Colonic mucosa (tissue), 4 donors: ENCODE measurements around the gene RNF217. TPM values are rescaled to one million over a fixed set of nuclear protein-coding genes. Genes with fewer than 3 reads are reported as not detected.

ENCODE experiments used
- DNase-seq: peaks from one replicate; pipeline ENCODE4 v3.0.0-alpha.2; 2020
- H3K27ac ChIP-seq: fragments of 200-600 bp; one replicate; pipeline ENCODE4 v1.8.0; 2021
- H3K27me3 ChIP-seq: fragments of 200-600 bp; one replicate; pipeline ENCODE4 v1.8.0; 2021
- H3K36me3 ChIP-seq: fragments of 200-600 bp; one replicate; pipeline ENCODE4 v1.8.0; 2021
- H3K4me1 ChIP-seq: fragments of 200-600 bp; one replicate; pipeline ENCODE4 v1.8.0; 2021; ENCODE audit warnings: mild to moderate bottlenecking
- H3K4me3 ChIP-seq: fragments of 200-600 bp; one replicate; pipeline ENCODE4 v1.8.0; 2021
- H3K9ac ChIP-seq, 2 donors: one replicate each; pipeline ENCODE4 v1.7.0; 2013; ENCODE audit warnings: control low read depth in 2 of 2, low read depth in 2 of 2, low read length in 2 of 2
- H3K9me3 ChIP-seq: fragments of 200-600 bp; one replicate; pipeline ENCODE4 v1.8.0; 2021
- intact Hi-C: fragments of 100-400 bp; cut with DNase I; formaldehyde crosslinking; loops from one replicate; pipeline ENCODE4 v1.14.1; 2022
- total RNA-seq, 2 donors: library from RNA; stranded (reverse); fragmentation: NEBNext Ultra II Directional in 1 of 2; extraction: Animal tissue kit (Norgen Biotek cat#: 25700) in 1 of 2; gene quantifications; one replicate each; pipeline ENCODE4 v1.2.1, GENCODE V29; 2021
- TF ChIP-seq, protein P1 (sequence below): fragments of 200-600 bp; IDR thresholded peaks from one replicate; pipeline ENCODE4 v1.8.0; 2022; ENCODE audit warnings: antibody characterized with exemption, mild to moderate bottlenecking
- donor health status: healthy.
- donor health status: DM: no; HTN: no; CAD: no.
- donor health status: DM: no; HTN: no; CAD: no.

Gene RNF217
- total RNA-seq, 2 donors from 2014 or later: 9.1 to 20.4 TPM

DNA sequence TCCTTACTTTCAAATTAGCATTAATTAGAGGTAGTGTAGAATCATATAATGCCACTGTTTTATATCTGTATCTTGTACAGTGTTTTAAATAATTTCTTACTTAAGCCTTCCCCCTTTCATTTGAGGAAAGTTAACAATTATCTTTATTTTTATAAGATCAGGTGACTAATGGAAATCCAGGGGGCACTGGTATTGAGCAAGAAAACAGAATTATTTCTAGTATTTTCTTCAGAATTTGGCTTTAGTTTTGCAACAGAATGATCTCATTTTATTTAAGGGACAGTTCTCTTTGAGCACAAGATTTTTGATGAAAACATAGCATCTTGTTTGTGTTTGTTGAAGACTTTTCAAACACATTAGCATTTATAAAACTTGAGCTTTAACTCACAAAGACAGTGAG is 55.9 kb downstream of the RNF217 start:
- TF ChIP-seq, protein P1, sequence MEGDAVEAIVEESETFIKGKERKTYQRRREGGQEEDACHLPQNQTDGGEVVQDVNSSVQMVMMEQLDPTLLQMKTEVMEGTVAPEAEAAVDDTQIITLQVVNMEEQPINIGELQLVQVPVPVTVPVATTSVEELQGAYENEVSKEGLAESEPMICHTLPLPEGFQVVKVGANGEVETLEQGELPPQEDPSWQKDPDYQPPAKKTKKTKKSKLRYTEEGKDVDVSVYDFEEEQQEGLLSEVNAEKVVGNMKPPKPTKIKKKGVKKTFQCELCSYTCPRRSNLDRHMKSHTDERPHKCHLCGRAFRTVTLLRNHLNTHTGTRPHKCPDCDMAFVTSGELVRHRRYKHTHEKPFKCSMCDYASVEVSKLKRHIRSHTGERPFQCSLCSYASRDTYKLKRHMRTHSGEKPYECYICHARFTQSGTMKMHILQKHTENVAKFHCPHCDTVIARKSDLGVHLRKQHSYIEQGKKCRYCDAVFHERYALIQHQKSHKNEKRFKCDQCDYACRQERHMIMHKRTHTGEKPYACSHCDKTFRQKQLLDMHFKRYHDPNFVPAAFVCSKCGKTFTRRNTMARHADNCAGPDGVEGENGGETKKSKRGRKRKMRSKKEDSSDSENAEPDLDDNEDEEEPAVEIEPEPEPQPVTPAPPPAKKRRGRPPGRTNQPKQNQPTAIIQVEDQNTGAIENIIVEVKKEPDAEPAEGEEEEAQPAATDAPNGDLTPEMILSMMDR: no peak
- H3K9ac ChIP-seq: no peak overlapping the region
- no peak overlapping the region for H3K27ac ChIP-seq
- no peaks in the 10 kb centered on the region for H3K36me3 ChIP-seq
- DNase-seq: no peak
- peaks cover 4% of the 10 kb centered on the region for H3K4me1 ChIP-seq
- intact Hi-C loops: no loop called here
- H3K9me3 ChIP-seq: no peaks in the 10 kb centered on the region
- no peaks in the 10 kb centered on the region for H3K27me3 ChIP-seq
- no peak overlapping the region for H3K4me3 ChIP-seq

DNA sequence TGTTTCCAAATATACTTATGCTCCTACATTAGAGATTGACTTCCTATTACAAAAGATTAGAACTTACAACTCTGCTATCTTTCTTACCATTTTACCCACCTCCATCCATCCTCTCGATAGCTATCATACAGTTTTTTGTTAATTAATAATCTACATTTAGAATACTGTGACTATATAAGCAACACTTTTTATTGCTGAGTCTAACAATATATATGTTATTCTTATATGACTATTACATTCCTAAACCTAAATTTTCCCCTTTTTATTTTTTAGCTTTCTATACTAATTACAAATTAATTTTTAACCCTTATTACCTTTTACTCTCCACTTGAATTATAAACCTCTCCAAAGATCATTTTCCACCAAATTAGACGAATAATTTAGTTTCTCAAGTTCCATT is 57.0 kb downstream of the RNF217 start:
- no peak overlapping the region for H3K27ac ChIP-seq
- intact Hi-C loops: no loop called here
- TF ChIP-seq, protein P1: no peak
- H3K4me3 ChIP-seq: no peak overlapping the region
- no peaks in the 10 kb centered on the region for H3K27me3 ChIP-seq
- no peaks in the 10 kb centered on the region for H3K36me3 ChIP-seq
- no peaks in the 10 kb centered on the region for H3K9me3 ChIP-seq
- DNase-seq: no peak
- H3K9ac ChIP-seq: no peak overlapping the region
- H3K4me1 ChIP-seq: peaks cover 4% of the 10 kb centered on the region

DNA sequence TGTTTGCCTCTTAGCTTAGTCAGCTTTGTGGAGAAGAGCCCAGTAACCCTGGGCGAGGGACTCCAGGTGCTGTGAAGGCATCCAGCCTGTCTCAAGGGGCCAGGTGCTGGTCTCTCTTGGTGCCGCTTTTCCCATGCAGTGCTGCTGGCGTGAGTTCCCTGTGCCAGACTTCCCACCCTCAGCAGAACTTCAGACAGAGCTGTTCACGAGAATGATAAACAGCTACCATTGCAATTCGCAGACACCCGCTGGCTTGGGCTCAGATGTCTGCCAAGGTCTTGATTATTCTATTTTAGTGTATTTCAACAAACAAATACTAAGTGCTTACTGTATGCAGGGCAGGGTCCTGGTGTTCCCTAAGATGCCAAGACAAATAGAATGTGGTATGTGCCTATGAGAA is 57.7 kb downstream of the RNF217 start:
- H3K27me3 ChIP-seq: no peaks in the 10 kb centered on the region
- H3K4me1 ChIP-seq: peaks cover 4% of the 10 kb centered on the region
- DNase-seq: no peak
- TF ChIP-seq, protein P1: no peak
- H3K27ac ChIP-seq: no peak overlapping the region
- no peaks in the 10 kb centered on the region for H3K9me3 ChIP-seq
- H3K36me3 ChIP-seq: no peaks in the 10 kb centered on the region
- intact Hi-C loops: no loop called here
- no peak overlapping the region for H3K4me3 ChIP-seq
- no peak overlapping the region for H3K9ac ChIP-seq

DNA sequence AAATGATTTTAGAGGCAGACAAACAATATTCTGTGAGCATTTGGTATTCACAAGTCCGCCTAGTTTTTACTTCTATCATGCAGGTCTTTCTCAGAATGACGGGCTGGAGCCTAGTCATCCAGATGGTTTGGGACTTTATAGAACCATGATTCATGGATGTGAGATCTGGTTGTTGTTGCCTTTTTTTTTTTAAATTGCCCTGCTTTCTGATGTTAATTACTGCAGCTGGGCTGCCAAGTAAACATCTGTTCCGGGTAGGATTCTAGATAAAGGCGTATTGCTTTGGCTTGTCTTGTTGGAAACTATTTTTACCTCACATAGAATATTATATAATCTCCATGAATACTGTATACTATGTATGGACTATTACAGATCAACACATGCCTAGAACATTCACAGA is 58.1 kb downstream of the RNF217 start:
- H3K27ac ChIP-seq: no peak overlapping the region
- peaks cover 4% of the 10 kb centered on the region for H3K4me1 ChIP-seq
- DNase-seq: no peak
- no peak overlapping the region for H3K9ac ChIP-seq
- no peak overlapping the region for H3K4me3 ChIP-seq
- TF ChIP-seq, protein P1: no peak
- H3K9me3 ChIP-seq: no peaks in the 10 kb centered on the region
- H3K27me3 ChIP-seq: no peaks in the 10 kb centered on the region
- intact Hi-C loops: no loop called here
- no peaks in the 10 kb centered on the region for H3K36me3 ChIP-seq

DNA sequence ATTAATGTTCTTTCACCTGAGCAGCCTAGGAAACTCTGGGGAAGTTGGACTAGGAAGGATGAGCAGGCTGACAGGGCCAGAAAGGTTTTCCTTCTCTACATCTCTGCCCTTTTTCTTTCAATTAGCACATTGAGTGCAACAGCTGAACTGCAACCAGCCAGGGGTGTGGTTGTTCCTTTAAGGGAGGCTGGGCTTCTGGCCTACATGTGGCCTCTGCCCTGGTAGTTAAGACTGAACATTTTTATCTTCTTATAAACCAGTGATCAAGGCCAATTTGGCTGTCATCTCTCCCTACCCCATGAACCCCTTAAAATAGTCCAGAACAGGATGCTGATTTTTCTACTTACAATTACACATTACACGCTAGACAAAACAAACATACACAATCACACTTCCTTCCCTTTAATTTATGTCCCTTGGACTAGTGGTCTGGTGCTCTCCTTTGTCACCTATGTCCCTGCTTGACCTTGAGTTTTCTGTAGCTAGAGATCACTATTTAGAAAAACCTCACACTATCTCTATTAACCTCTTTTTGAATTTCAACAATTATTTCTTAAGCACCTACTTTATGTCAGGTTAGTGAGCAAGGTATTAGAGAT is 60.3 kb downstream of the RNF217 start:
- Histone ChIP-seq H3K4me3 (no peak overlapping the region), H3K27ac (no peak overlapping the region), H3K9ac (no peak overlapping the region), H3K9me3 (no peaks in the 10 kb centered on the region), H3K27me3 (no peaks in the 10 kb centered on the region), H3K4me1 (peaks cover 4% of the 10 kb centered on the region), H3K36me3 (no peaks in the 10 kb centered on the region)
- no peak for DNase-seq
- intact Hi-C loops: no loop called here
- TF ChIP-seq, protein P1: no peak
